ENCODE data around the gene C1orf210.

Gene C1orf210

DNA sequence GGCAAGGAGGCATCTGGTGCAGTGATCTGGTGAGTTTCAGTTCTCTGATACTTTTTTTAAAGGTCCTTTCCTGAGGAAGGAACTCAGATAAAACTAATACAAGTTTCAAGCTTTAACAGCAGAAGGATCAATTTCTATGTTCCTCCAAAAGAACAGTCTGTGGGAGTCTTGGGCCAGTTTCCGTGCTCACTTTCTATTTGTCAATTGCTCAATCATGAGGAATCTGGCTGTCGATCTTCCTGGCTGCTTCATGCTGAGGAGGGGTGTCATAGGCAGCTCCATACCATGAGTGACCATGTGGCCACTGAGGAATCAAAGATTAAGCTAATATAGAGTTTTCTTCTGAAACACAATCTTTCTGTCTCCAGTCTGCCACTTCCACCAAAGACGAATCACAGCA is 27.0 kb downstream of the C1orf210 start:
- H3K4me1 ChIP-seq (ENCODE audit: control insufficient read depth in 2 of 2, insufficient read depth in 1 of 2, low read depth in 1 of 2, low read length in 2 of 2): no peaks in the 10 kb centered on the region
- H2AFZ ChIP-seq (ENCODE audit: low read length): no peak overlapping the region
- H3K4me3 ChIP-seq (ENCODE audit: low read length in 2 of 2): no peak overlapping the region
- no peak overlapping the region for H3K14ac ChIP-seq (ENCODE audit: low read length)
- no peak overlapping the region for H2BK12ac ChIP-seq (ENCODE audit: low read length)
- no peak overlapping the region for H3K18ac ChIP-seq (ENCODE audit: low read length)
- no peak overlapping the region for H2BK5ac ChIP-seq (ENCODE audit: low read length)
- no peak for DNase-seq (ENCODE audit: low spot score)
- no peaks in the 10 kb centered on the region for H3K36me3 ChIP-seq (replicated peaks in 1 of 2; ENCODE audit: control insufficient read depth in 2 of 2, insufficient read depth in 2 of 2, low read length in 2 of 2)
- no peak overlapping the region for H3K9ac ChIP-seq (ENCODE audit: low read depth, low read length, poor library complexity)
- no peak overlapping the region for H3K27ac ChIP-seq (replicated peaks; ENCODE audit: low read length)
- H2BK15ac ChIP-seq (ENCODE audit: low read length): no peak overlapping the region
- no CpG with 5 or more reads among the region's 3 CpGs for WGBS, 2 donors (ENCODE audit: extremely low coverage in 2 of 2, insufficient read length in 2 of 2, insufficient replicate concordance in 1 of 2)
- H3K27me3 ChIP-seq (ENCODE audit: control insufficient read depth in 3 of 3, insufficient read depth in 3 of 3, low read depth in 1 of 3, low read length in 3 of 3): peaks cover 0 to 16% (median 0%) of the 10 kb centered on the region in 3 experiments
- no peak overlapping the region for H4K91ac ChIP-seq (ENCODE audit: low read depth, low read length, poor library complexity)
- H4K8ac ChIP-seq (ENCODE audit: low read depth, low read length): no peak overlapping the region
- no peak overlapping the region for H2BK120ac ChIP-seq (ENCODE audit: low read depth, low read length)
- H3K23ac ChIP-seq (ENCODE audit: low read depth, low read length, poor library complexity): no peak overlapping the region
- H3K4me2 ChIP-seq (ENCODE audit: insufficient read depth, low read length, poor library complexity, severe bottlenecking): no peak overlapping the region
- no peaks in the 10 kb centered on the region for H3K79me1 ChIP-seq (ENCODE audit: low read depth, low read length)
- H3K9me3 ChIP-seq (replicated peaks in 1 of 2; ENCODE audit: control insufficient read depth in 2 of 2, insufficient read depth in 1 of 2, low read depth in 1 of 2, low read length in 2 of 2): peaks cover 2 to 11% of the 10 kb centered on the region in 2 donors
- H3K4ac ChIP-seq (ENCODE audit: low read length): no peak overlapping the region
- H2AK5ac ChIP-seq (ENCODE audit: low read depth, low read length): no peak overlapping the region

DNA sequence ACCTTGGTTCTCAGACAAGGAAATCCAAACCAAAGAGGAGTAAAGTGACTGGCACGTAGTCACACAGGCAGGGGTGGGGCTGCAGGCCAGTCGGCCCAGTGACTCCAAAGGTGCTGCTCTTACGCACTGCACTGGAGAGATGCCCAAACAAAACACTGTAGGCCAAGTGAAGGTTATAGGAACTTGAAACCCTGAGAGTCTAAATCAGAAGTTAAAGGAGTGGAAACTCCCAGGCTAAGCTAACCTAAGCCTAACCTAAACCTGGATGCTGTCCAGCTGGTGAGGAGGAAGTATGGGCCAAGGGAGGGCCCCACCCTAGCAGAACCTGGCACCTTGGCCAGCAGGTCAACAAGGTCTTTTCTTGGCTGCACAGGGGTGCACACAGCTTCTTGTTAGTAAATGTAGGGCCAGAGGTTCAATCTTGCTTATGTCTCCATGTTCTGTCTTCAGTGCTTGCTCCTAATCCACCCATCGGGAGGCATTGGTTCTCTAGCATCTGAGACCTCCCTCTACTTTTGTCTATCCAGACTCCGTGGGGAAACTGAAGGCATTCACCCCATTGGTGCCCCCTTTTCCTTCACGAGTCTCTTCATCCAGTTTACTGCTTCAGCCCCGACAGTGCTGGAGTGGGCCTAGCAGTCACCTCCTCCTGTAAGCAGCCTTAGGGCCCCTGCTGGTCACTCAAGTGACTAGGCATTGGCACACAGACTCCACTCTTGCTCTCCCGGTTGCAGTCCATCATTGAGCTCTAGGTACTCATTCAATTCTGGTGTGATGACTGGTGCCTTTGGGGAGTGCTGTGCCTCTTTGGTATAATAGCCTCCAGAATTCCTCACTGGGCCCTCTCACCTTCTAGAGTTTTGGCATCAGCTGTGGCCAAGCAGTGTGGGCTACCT is 28.5 kb downstream of the C1orf210 start:
- H2BK5ac ChIP-seq (ENCODE audit: low read length): no peak overlapping the region
- no peak overlapping the region for H3K9ac ChIP-seq (ENCODE audit: low read depth, low read length, poor library complexity)
- no peaks in the 10 kb centered on the region for H3K36me3 ChIP-seq (replicated peaks in 1 of 2; ENCODE audit: control insufficient read depth in 2 of 2, insufficient read depth in 2 of 2, low read length in 2 of 2)
- H3K4me1 ChIP-seq (ENCODE audit: control insufficient read depth in 2 of 2, insufficient read depth in 1 of 2, low read depth in 1 of 2, low read length in 2 of 2): no peaks in the 10 kb centered on the region
- H3K4me2 ChIP-seq (ENCODE audit: insufficient read depth, low read length, poor library complexity, severe bottlenecking): no peak overlapping the region
- H2BK15ac ChIP-seq (ENCODE audit: low read length): no peak overlapping the region
- H4K8ac ChIP-seq (ENCODE audit: low read depth, low read length): no peak overlapping the region
- H2BK120ac ChIP-seq (ENCODE audit: low read depth, low read length): no peak overlapping the region
- no peak for DNase-seq (ENCODE audit: low spot score)
- H3K4ac ChIP-seq (ENCODE audit: low read length): no peak overlapping the region
- H3K79me1 ChIP-seq (ENCODE audit: low read depth, low read length): no peaks in the 10 kb centered on the region
- no peak overlapping the region for H3K14ac ChIP-seq (ENCODE audit: low read length)
- H3K27ac ChIP-seq (replicated peaks; ENCODE audit: low read length): no peak overlapping the region
- H3K27me3 ChIP-seq (ENCODE audit: control insufficient read depth in 3 of 3, insufficient read depth in 3 of 3, low read depth in 1 of 3, low read length in 3 of 3): peaks cover 0 to 16% (median 0%) of the 10 kb centered on the region in 3 experiments
- no peak overlapping the region for H3K4me3 ChIP-seq (ENCODE audit: low read length in 2 of 2)
- no peak overlapping the region for H4K91ac ChIP-seq (ENCODE audit: low read depth, low read length, poor library complexity)
- H3K9me3 ChIP-seq (replicated peaks in 1 of 2; ENCODE audit: control insufficient read depth in 2 of 2, insufficient read depth in 1 of 2, low read depth in 1 of 2, low read length in 2 of 2): peaks cover 0 to 4% of the 10 kb centered on the region in 2 donors
- H3K23ac ChIP-seq (ENCODE audit: low read depth, low read length, poor library complexity): no peak overlapping the region
- H2AK5ac ChIP-seq (ENCODE audit: low read depth, low read length): peak overlapping the region; percentile 6
- no peak overlapping the region for H2AFZ ChIP-seq (ENCODE audit: low read length)
- WGBS, 2 donors (ENCODE audit: extremely low coverage in 2 of 2, insufficient read length in 2 of 2, insufficient replicate concordance in 1 of 2): no CpG with 5 or more reads among the region's 8 CpGs
- H3K18ac ChIP-seq (ENCODE audit: low read length): no peak overlapping the region
- H2BK12ac ChIP-seq (ENCODE audit: low read length): peak overlapping the region; percentile 43

DNA sequence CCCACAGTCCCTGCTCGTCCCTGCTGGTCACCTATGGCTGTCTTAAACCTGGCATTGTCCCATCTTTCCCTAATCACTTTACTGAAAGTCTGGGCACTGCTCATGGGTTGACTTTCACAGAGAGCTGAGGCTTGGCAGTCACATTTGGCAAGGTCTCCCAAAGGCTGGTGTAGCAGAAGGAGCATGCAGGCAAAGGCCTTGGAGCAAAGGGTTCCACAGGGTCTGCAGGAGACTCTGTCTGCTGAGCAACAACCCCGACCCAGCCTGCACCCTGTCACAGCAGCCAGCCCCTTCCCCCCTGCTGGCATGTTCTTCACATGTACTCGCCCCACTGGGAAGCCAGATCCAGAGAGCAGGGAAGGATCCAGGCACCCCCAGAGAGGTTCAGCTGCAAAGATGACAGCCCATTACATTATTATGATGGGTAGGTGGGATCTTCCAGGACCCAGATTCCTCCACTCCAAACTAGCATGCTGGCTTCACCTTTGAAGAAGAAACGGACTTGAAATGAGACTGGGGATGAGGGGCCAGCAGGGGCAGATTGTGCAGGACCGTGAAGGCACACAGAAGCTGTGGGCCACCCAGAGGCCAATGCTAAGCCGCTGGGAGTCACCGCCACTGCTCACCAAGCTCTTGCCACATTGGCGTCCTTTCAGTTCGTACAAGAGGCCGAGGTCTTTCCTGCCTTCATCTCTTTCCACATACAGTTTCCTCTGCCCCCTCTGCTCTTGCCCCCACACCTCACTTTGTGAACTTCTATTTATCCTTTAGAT is 29.8 kb downstream of the C1orf210 start:
- Histone ChIP-seq H3K4ac (ENCODE audit: low read length) (no peak overlapping the region), H3K9me3 (replicated peaks in 1 of 2; ENCODE audit: control insufficient read depth in 2 of 2, insufficient read depth in 1 of 2, low read depth in 1 of 2, low read length in 2 of 2) (peaks cover 0 to under 1% of the 10 kb centered on the region in 2 donors), H4K8ac (ENCODE audit: low read depth, low read length) (no peak overlapping the region), H2BK120ac (ENCODE audit: low read depth, low read length) (no peak overlapping the region), H2BK5ac (ENCODE audit: low read length) (no peak overlapping the region), H2AK5ac (ENCODE audit: low read depth, low read length) (peak overlapping the region; percentile 72), H3K4me3 (ENCODE audit: low read length in 2 of 2) (no peak overlapping the region), H2BK15ac (ENCODE audit: low read length) (no peak overlapping the region), H3K79me1 (ENCODE audit: low read depth, low read length) (no peaks in the 10 kb centered on the region), H3K36me3 (replicated peaks in 1 of 2; ENCODE audit: control insufficient read depth in 2 of 2, insufficient read depth in 2 of 2, low read length in 2 of 2) (no peaks in the 10 kb centered on the region), H4K91ac (ENCODE audit: low read depth, low read length, poor library complexity) (peak overlapping the region; percentile 64), H3K4me1 (ENCODE audit: control insufficient read depth in 2 of 2, insufficient read depth in 1 of 2, low read depth in 1 of 2, low read length in 2 of 2) (no peaks in the 10 kb centered on the region), H3K27ac (replicated peaks; ENCODE audit: low read length) (no peak overlapping the region), H2BK12ac (ENCODE audit: low read length) (no peak overlapping the region), H2AFZ (ENCODE audit: low read length) (no peak overlapping the region), H3K27me3 (ENCODE audit: control insufficient read depth in 3 of 3, insufficient read depth in 3 of 3, low read depth in 1 of 3, low read length in 3 of 3) (peaks cover 0 to 16% (median 0%) of the 10 kb centered on the region in 3 experiments), H3K9ac (ENCODE audit: low read depth, low read length, poor library complexity) (peak overlapping the region; percentile 3), H3K14ac (ENCODE audit: low read length) (peak overlapping the region; percentile 21), H3K23ac (ENCODE audit: low read depth, low read length, poor library complexity) (peak overlapping the region; percentile 53), H3K4me2 (ENCODE audit: insufficient read depth, low read length, poor library complexity, severe bottlenecking) (no peak overlapping the region), H3K18ac (ENCODE audit: low read length) (no peak overlapping the region)
- no peak for DNase-seq (ENCODE audit: low spot score)
- no CpG with 5 or more reads among the region's 10 CpGs for WGBS, 2 donors (ENCODE audit: extremely low coverage in 2 of 2, insufficient read length in 2 of 2, insufficient replicate concordance in 1 of 2)

DNA sequence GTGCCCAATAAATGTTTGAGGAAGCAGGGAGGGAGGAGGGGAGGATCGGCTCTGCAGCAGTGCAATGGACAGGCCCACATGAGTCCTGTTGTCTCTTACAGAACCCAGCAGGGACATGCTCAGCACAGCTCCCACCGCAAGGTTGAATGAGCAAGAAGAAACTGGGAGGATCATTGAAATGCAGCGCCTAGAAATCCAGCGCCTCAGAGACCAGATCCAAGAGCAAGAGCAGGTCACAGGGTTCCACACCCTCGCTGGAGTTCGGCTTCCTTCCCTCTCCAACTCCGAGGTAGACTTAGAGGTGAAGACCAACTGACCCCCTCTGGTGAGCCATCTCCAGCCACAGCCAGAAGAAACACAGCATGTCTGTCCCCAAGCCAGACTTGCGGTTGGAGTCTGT is 31.5 kb downstream of the C1orf210 start:
- Histone ChIP-seq H3K27me3 (ENCODE audit: control insufficient read depth in 3 of 3, insufficient read depth in 3 of 3, low read depth in 1 of 3, low read length in 3 of 3) (peaks cover 0 to 16% (median 0%) of the 10 kb centered on the region in 3 experiments), H3K14ac (ENCODE audit: low read length) (no peak overlapping the region)

More for the DNA sequence above, 31.5 kb downstream of the C1orf210 start:
- Histone ChIP-seq H3K18ac (ENCODE audit: low read length) (no peak overlapping the region), H2BK5ac (ENCODE audit: low read length) (no peak overlapping the region), H3K36me3 (replicated peaks in 1 of 2; ENCODE audit: control insufficient read depth in 2 of 2, insufficient read depth in 2 of 2, low read length in 2 of 2) (no peaks in the 10 kb centered on the region), H3K4me2 (ENCODE audit: insufficient read depth, low read length, poor library complexity, severe bottlenecking) (no peak overlapping the region), H3K79me1 (ENCODE audit: low read depth, low read length) (no peaks in the 10 kb centered on the region), H4K91ac (ENCODE audit: low read depth, low read length, poor library complexity) (no peak overlapping the region), H3K27ac (replicated peaks; ENCODE audit: low read length) (no peak overlapping the region), H3K4me3 (ENCODE audit: low read length in 2 of 2) (no peak overlapping the region), H3K4me1 (ENCODE audit: control insufficient read depth in 2 of 2, insufficient read depth in 1 of 2, low read depth in 1 of 2, low read length in 2 of 2) (no peaks in the 10 kb centered on the region), H2BK120ac (ENCODE audit: low read depth, low read length) (no peak overlapping the region), H3K4ac (ENCODE audit: low read length) (no peak overlapping the region), H3K9ac (ENCODE audit: low read depth, low read length, poor library complexity) (no peak overlapping the region), H2BK15ac (ENCODE audit: low read length) (no peak overlapping the region), H2AFZ (ENCODE audit: low read length) (no peak overlapping the region), H3K23ac (ENCODE audit: low read depth, low read length, poor library complexity) (no peak overlapping the region), H4K8ac (ENCODE audit: low read depth, low read length) (no peak overlapping the region), H2AK5ac (ENCODE audit: low read depth, low read length) (no peak overlapping the region), H2BK12ac (ENCODE audit: low read length) (no peak overlapping the region), H3K9me3 (replicated peaks in 1 of 2; ENCODE audit: control insufficient read depth in 2 of 2, insufficient read depth in 1 of 2, low read depth in 1 of 2, low read length in 2 of 2) (peaks cover 0 to 2% of the 10 kb centered on the region in 2 donors)
- no peak for DNase-seq (ENCODE audit: low spot score)
- WGBS, 2 donors (ENCODE audit: extremely low coverage in 2 of 2, insufficient read length in 2 of 2, insufficient replicate concordance in 1 of 2): no CpG with 5 or more reads among the region's 8 CpGs
